Measurements from ENCODE around the gene SCARF2.

DNA sequence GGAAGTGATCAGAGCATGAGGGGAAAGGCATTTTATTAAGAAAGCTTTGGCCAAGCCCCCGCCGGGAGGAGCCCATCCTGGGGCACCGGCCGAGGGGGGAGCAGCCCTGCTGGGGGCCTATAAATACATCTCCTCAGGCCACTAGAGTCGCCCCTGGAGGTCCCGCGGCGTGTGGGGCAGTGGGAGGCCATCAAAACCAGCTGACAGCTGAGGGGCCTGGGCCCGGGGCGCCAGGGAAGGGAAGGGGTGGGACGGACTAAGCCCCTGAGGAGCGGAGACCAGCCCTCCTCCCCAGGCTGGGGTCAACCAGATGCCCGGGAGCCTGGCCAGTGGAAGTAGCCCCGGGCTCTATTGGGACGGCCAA, 13.1 kb downstream of the SCARF2 start:
- no peak for TF ChIP-seq POLR2AphosphoS5 (IDR thresholded peaks at IDR 0.05; ENCODE audit: low read depth, low read length)
- TF ChIP-seq SIN3A (IDR thresholded peaks at IDR 0.05; ENCODE audit: borderline replicate concordance, insufficient read depth, low read length), result no peak
- TF ChIP-seq, protein P1, sequence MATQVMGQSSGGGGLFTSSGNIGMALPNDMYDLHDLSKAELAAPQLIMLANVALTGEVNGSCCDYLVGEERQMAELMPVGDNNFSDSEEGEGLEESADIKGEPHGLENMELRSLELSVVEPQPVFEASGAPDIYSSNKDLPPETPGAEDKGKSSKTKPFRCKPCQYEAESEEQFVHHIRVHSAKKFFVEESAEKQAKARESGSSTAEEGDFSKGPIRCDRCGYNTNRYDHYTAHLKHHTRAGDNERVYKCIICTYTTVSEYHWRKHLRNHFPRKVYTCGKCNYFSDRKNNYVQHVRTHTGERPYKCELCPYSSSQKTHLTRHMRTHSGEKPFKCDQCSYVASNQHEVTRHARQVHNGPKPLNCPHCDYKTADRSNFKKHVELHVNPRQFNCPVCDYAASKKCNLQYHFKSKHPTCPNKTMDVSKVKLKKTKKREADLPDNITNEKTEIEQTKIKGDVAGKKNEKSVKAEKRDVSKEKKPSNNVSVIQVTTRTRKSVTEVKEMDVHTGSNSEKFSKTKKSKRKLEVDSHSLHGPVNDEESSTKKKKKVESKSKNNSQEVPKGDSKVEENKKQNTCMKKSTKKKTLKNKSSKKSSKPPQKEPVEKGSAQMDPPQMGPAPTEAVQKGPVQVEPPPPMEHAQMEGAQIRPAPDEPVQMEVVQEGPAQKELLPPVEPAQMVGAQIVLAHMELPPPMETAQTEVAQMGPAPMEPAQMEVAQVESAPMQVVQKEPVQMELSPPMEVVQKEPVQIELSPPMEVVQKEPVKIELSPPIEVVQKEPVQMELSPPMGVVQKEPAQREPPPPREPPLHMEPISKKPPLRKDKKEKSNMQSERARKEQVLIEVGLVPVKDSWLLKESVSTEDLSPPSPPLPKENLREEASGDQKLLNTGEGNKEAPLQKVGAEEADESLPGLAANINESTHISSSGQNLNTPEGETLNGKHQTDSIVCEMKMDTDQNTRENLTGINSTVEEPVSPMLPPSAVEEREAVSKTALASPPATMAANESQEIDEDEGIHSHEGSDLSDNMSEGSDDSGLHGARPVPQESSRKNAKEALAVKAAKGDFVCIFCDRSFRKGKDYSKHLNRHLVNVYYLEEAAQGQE (IDR thresholded peaks at IDR 0.05; ENCODE audit: insufficient read depth in 1 of 2, low read depth in 2 of 2, low read length in 2 of 2), result no peak
